WTC11 (cell line): ENCODE measurements around the gene FFAR1. TPM values are rescaled to one million over a fixed set of nuclear protein-coding genes. Genes with fewer than 3 reads are reported as not detected.

Experiments
- ATAC-seq: fragments of 200-7000 bp; cut with Tn5 transposase; 2 replicates; pipeline ENCODE4 v1.10.0; 2021; ENCODE audit warnings: mild to moderate bottlenecking, moderate library complexity
- CTCF ChIA-PET: fragments of 300-600 bp; sonication (Branson Sonifier 250); formaldehyde crosslinking; loops from one replicate; lab custom pipeline; 2021; ENCODE audit warnings: antibody characterized with exemption; lab: Charles Lee
- POLR2A ChIA-PET: fragments of 350-600 bp; sonication (Branson Sonifier 250); formaldehyde crosslinking; loops from one replicate; lab custom pipeline; 2021; ENCODE audit warnings: antibody characterized with exemption; lab: Charles Lee
- DNase-seq: peaks from one replicate; pipeline ENCODE4 v3.0.0; 2021; ENCODE audit warnings: low spot score
- H3K27ac Mint-ChIP-seq: 2 replicates; pipeline ENCODE4 v1.8.0; 2021; ENCODE audit warnings: mixed read lengths
- H3K27me3 Mint-ChIP-seq: 2 replicates; pipeline ENCODE4 v1.8.0; 2021; ENCODE audit warnings: low read depth, mild to moderate bottlenecking, moderate library complexity, mixed read lengths
- H3K36me3 Mint-ChIP-seq: 2 replicates; pipeline ENCODE4 v1.8.0; 2021; ENCODE audit warnings: mixed read lengths
- H3K4me1 Mint-ChIP-seq: 2 replicates; pipeline ENCODE4 v1.8.0; 2022; ENCODE audit warnings: mixed read lengths
- H3K4me3 Mint-ChIP-seq: 2 replicates; pipeline ENCODE4 v1.8.0; 2021; ENCODE audit warnings: mild to moderate bottlenecking, moderate library complexity, mixed read lengths
- H3K9me3 Mint-ChIP-seq: 2 replicates; pipeline ENCODE4 v1.8.0; 2021; ENCODE audit warnings: mixed read lengths
- ATF1 ChIP-seq: sonication (generic); formaldehyde crosslinking; IDR thresholded peaks from 2 replicates; pipeline ENCODE4 v1.8.1; 2023; ENCODE audit warnings: mild to moderate bottlenecking, moderate library complexity, missing genetic modification reagents
- ATF2 ChIP-seq: sonication (generic); formaldehyde crosslinking; IDR thresholded peaks from 2 replicates; pipeline ENCODE4 v1.8.1; 2022; ENCODE audit warnings: low read depth, missing genetic modification reagents, borderline replicate concordance
- CDX4 ChIP-seq: fragments of 250-450 bp; sonication (Bioruptor Pico); IDR thresholded peaks from 2 replicates; pipeline ENCODE4 v1.9.0; 2021; ENCODE audit warnings: moderate library complexity, mild to moderate bottlenecking, inconsistent platforms, borderline replicate concordance
- GRHL2 ChIP-seq: fragments of 250-450 bp; sonication (Bioruptor Pico); IDR thresholded peaks from 2 replicates; pipeline ENCODE4 v1.8.0; 2022; ENCODE audit warnings: mild to moderate bottlenecking, moderate library complexity; ENCODE audit not compliant: insufficient replicate concordance, severe bottlenecking
- JUN ChIP-seq: sonication (generic); formaldehyde crosslinking; IDR thresholded peaks from 2 replicates; pipeline ENCODE4 v1.8.0; 2023; ENCODE audit warnings: mild to moderate bottlenecking, missing genetic modification reagents
- MXD4 ChIP-seq: fragments of 250-450 bp; sonication (Bioruptor Pico); IDR thresholded peaks from 2 replicates; pipeline ENCODE4 v1.8.0; 2021; ENCODE audit warnings: mild to moderate bottlenecking, moderate library complexity, borderline replicate concordance
- NR3C1 ChIP-seq: sonication (generic); formaldehyde crosslinking; conservative IDR thresholded peaks from 2 replicates; pipeline ENCODE4 v1.8.1; 2023; ENCODE audit warnings: low read depth, mild to moderate bottlenecking, missing genetic modification reagents
- OVOL2 ChIP-seq: fragments of 250-450 bp; sonication (Bioruptor Pico); IDR thresholded peaks from 2 replicates; pipeline ENCODE4 v1.9.0; 2021; ENCODE audit warnings: mild to moderate bottlenecking, borderline replicate concordance
- PRDM15 ChIP-seq: sonication (generic); formaldehyde crosslinking; IDR thresholded peaks from 2 replicates; pipeline ENCODE4 v1.8.0; 2022; ENCODE audit warnings: missing genetic modification reagents
- RELA ChIP-seq: sonication (generic); formaldehyde crosslinking; IDR thresholded peaks from 2 replicates; pipeline ENCODE4 v1.8.1; 2022; ENCODE audit warnings: missing genetic modification reagents, mild to moderate bottlenecking, borderline replicate concordance
- SMAD3 ChIP-seq: sonication (generic); formaldehyde crosslinking; IDR thresholded peaks from 2 replicates; pipeline ENCODE4 v1.8.0; 2022; ENCODE audit warnings: missing genetic modification reagents, mild to moderate bottlenecking, borderline replicate concordance
- SP1 ChIP-seq: sonication (generic); formaldehyde crosslinking; conservative IDR thresholded peaks from 2 replicates; pipeline ENCODE4 v1.8.1; 2022; ENCODE audit warnings: missing genetic modification reagents
- TCF7 ChIP-seq: sonication (generic); formaldehyde crosslinking; IDR thresholded peaks from 2 replicates; pipeline ENCODE4 v1.8.0; 2022; ENCODE audit warnings: mild to moderate bottlenecking, low read depth, missing genetic modification reagents, moderate library complexity
- ZBTB21 ChIP-seq: sonication (generic); formaldehyde crosslinking; IDR thresholded peaks from 2 replicates; pipeline ENCODE4 v1.8.1; 2023; ENCODE audit warnings: mild to moderate bottlenecking, missing genetic modification reagents, borderline replicate concordance
- ZNF138 ChIP-seq: sonication (generic); formaldehyde crosslinking; conservative IDR thresholded peaks from 2 replicates; pipeline ENCODE4 v1.8.1; 2022; ENCODE audit warnings: mild to moderate bottlenecking, moderate library complexity, missing genetic modification reagents
- ZNF219 ChIP-seq: sonication (generic); formaldehyde crosslinking; IDR thresholded peaks from 2 replicates; pipeline ENCODE4 v1.8.0; 2023; ENCODE audit warnings: missing genetic modification reagents, mild to moderate bottlenecking, borderline replicate concordance
- ZNF263 ChIP-seq: sonication (generic); formaldehyde crosslinking; IDR thresholded peaks from 2 replicates; pipeline ENCODE4 v1.8.1; 2022; ENCODE audit warnings: low read depth, mild to moderate bottlenecking, moderate library complexity, missing genetic modification reagents
- ZNF281 ChIP-seq: sonication (generic); formaldehyde crosslinking; IDR thresholded peaks from 2 replicates; pipeline ENCODE4 v1.8.0; 2023; ENCODE audit warnings: mild to moderate bottlenecking, missing genetic modification reagents
- ZNF396 ChIP-seq: fragments of 250-450 bp; sonication (Bioruptor Pico); IDR thresholded peaks from 2 replicates; pipeline ENCODE4 v1.8.0; 2021; ENCODE audit warnings: mild to moderate bottlenecking, moderate library complexity, borderline replicate concordance
- ZNF416 ChIP-seq: fragments of 250-450 bp; sonication (Bioruptor Pico); IDR thresholded peaks from 2 replicates; pipeline ENCODE4 v1.9.0; 2021; ENCODE audit warnings: mild to moderate bottlenecking, inconsistent platforms
- ZNF423 ChIP-seq: fragments of 250-450 bp; sonication (Bioruptor Pico); IDR thresholded peaks from 2 replicates; pipeline ENCODE4 v2.1.2; 2022; ENCODE audit warnings: mild to moderate bottlenecking, moderate library complexity
- ZSCAN18 ChIP-seq: fragments of 250-450 bp; sonication (Bioruptor Pico); IDR thresholded peaks from 2 replicates; pipeline ENCODE4 v2.1.2; 2022; ENCODE audit warnings: mild to moderate bottlenecking, moderate library complexity
- total RNA-seq: library from RNA; stranded (reverse); gene quantifications from 3 replicates; pipeline ENCODE4 v1.2.3, GENCODE V29; 2021
- TF ChIP-seq, protein P1 (sequence below): sonication (generic); formaldehyde crosslinking; IDR thresholded peaks from 2 replicates; pipeline ENCODE4 v1.8.1; 2023; ENCODE audit warnings: mild to moderate bottlenecking, missing genetic modification reagents

The FFAR1 gene
- total RNA-seq, 1 experiment from 2014 or later, result 0.07 TPM

- Mint-ChIP-seq H3K27ac (peak overlapping the region; percentile 6; the same call in 1 of the 2 replicates), H3K36me3 (no peaks in the 10 kb centered on the region), H3K4me3 (no peak overlapping the region), H3K4me1 (no peaks in the 10 kb centered on the region), H3K27me3 (no peaks in the 10 kb centered on the region), H3K9me3 (no peaks in the 10 kb centered on the region)
- TF ChIP-seq MXD4 (CRISPR knock-in tag), result no peak
- no peak for TF ChIP-seq NR3C1 (CRISPR knock-in tag)
- no peak for TF ChIP-seq SP1 (CRISPR knock-in tag)
- no peak for TF ChIP-seq ZNF219 (CRISPR knock-in tag)
- TF ChIP-seq ZBTB21 (CRISPR knock-in tag), result no peak
- no peak for TF ChIP-seq ZNF138 (CRISPR knock-in tag)
- TF ChIP-seq GRHL2 (CRISPR knock-in tag), result no peak
- TF ChIP-seq PRDM15 (CRISPR knock-in tag), result no peak
- TF ChIP-seq TCF7 (CRISPR knock-in tag), result no peak
- TF ChIP-seq, protein P1, sequence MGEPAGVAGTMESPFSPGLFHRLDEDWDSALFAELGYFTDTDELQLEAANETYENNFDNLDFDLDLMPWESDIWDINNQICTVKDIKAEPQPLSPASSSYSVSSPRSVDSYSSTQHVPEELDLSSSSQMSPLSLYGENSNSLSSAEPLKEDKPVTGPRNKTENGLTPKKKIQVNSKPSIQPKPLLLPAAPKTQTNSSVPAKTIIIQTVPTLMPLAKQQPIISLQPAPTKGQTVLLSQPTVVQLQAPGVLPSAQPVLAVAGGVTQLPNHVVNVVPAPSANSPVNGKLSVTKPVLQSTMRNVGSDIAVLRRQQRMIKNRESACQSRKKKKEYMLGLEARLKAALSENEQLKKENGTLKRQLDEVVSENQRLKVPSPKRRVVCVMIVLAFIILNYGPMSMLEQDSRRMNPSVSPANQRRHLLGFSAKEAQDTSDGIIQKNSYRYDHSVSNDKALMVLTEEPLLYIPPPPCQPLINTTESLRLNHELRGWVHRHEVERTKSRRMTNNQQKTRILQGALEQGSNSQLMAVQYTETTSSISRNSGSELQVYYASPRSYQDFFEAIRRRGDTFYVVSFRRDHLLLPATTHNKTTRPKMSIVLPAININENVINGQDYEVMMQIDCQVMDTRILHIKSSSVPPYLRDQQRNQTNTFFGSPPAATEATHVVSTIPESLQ (CRISPR knock-in tag), result no peak
- no peak for TF ChIP-seq ZSCAN18 (CRISPR knock-in tag)
- TF ChIP-seq OVOL2 (CRISPR knock-in tag), result no peak
- no peak for TF ChIP-seq ZNF263 (CRISPR knock-in tag)
- CTCF ChIA-PET, result no interaction called here
- no peak for DNase-seq
- no peak for ATAC-seq
- POLR2A ChIA-PET, result no interaction called here
These were observed 39.8 kb upstream of the FFAR1 start for GRCh38 chr19:35307931-35308330.

- H3K36me3 Mint-ChIP-seq, result no peaks in the 10 kb centered on the region
- ChIA-PET CTCF (interaction anchor here (1.2 kb wide), 1 partner anchor 241 kb away, joined by 4 read pairs; no protein-coding TSS in a partner anchor), POLR2A (no interaction called here)
- no peaks in the 10 kb centered on the region for H3K9me3 Mint-ChIP-seq
- no peaks in the 10 kb centered on the region for H3K27me3 Mint-ChIP-seq
- DNase-seq (no peak), ATAC-seq (no peak)
- H3K4me1 Mint-ChIP-seq, result no peaks in the 10 kb centered on the region
- H3K4me3 Mint-ChIP-seq, result no peak overlapping the region
- H3K27ac Mint-ChIP-seq, result 0 out of 2 replicates have a peak overlapping the region, but pooled peaks have one; percentile 48
- no peak for TF ChIP-seq JUN
- no peak for TF ChIP-seq SMAD3 (CRISPR knock-in tag)
- no peak for TF ChIP-seq ZNF416
- no peak for TF ChIP-seq CDX4 (CRISPR knock-in tag)
- TF ChIP-seq ZBTB21 (CRISPR knock-in tag), result no peak
- no peak for TF ChIP-seq ATF1 (CRISPR knock-in tag)
- TF ChIP-seq ZNF281 (CRISPR knock-in tag), result no peak
- TF ChIP-seq ATF2 (CRISPR knock-in tag), result no peak
- TF ChIP-seq ZNF396 (CRISPR knock-in tag), result no peak
- TF ChIP-seq ZNF423 (CRISPR knock-in tag), result no peak
- TF ChIP-seq RELA, result no peak
These were observed 38.8 kb upstream of the FFAR1 start for GRCh38 chr19:35308910-35309309.
